IPS-18a (cell line): ENCODE data around the gene BCAS1.

Experiments used
- H3K27ac ChIP-seq: one replicate; pipeline ENCODE4 v1.5.1; 2013; ENCODE audit warnings: low read length
- H3K27me3 ChIP-seq: one replicate; pipeline ENCODE4 v1.6.1; 2013; ENCODE audit warnings: mild to moderate bottlenecking, low read length; ENCODE audit not compliant: control insufficient read depth, insufficient read depth
- H3K36me3 ChIP-seq: one replicate; pipeline ENCODE4 v1.6.1; 2013; ENCODE audit warnings: low read depth, low read length; ENCODE audit not compliant: control insufficient read depth
- H3K4me1 ChIP-seq: one replicate; pipeline ENCODE4 v1.6.1; 2013; ENCODE audit warnings: low read depth, low read length; ENCODE audit not compliant: control insufficient read depth
- H3K4me3 ChIP-seq: one replicate; pipeline ENCODE4 v1.5.1; 2013; ENCODE audit warnings: low read length
- H3K9ac ChIP-seq: one replicate; pipeline ENCODE4 v1.6.1; 2013; ENCODE audit warnings: mild to moderate bottlenecking, low read length, moderate library complexity
- H3K9me3 ChIP-seq: one replicate; pipeline ENCODE4 v1.6.1; 2013; ENCODE audit warnings: low read depth, low read length; ENCODE audit not compliant: control insufficient read depth

The BCAS1 gene

DNA sequence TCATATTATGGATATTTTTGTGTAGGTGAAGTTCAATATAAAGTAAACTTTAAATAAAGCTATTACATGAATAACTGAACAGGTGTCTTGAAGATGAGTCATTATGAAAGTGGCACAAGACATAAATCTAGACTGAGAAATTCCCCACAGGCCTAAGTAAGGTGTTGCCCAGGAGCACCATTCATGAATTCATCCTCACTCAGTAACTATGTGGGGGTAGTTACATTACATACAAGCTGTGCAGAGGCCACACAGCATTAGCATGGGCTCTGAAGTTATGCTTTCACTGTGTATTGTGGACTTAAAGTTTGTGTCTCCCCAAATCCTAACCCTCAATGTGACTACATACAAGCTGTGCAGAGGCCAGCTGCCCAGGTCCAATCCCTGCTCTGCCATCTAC is 65.9 kb downstream of the BCAS1 start:
- no peak overlapping the region for H3K9ac ChIP-seq
- no peak overlapping the region for H3K4me3 ChIP-seq
- no peak overlapping the region for H3K27ac ChIP-seq
- no peaks in the 10 kb centered on the region for H3K9me3 ChIP-seq
- H3K4me1 ChIP-seq, result no peaks in the 10 kb centered on the region
- H3K27me3 ChIP-seq, result no peaks in the 10 kb centered on the region
- no peaks in the 10 kb centered on the region for H3K36me3 ChIP-seq

DNA sequence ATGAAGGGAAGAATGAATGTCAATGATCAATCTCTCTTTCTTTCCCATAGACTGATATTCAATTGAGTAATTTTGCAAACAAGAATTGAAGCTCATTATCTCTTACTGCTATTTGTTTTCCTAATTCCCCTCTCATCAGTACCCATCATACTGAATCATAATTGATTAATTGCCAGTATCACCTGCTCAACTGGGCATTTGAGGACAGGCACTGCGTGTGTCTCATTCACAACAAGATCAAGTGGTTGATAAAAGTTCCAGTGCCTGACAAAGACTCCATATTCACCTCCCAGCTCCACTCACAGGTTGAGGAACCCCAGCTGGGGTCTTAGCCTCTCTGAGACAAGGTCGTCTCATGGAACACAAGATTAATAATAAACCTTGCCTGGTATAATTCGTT is 67.7 kb downstream of the BCAS1 start:
- Histone ChIP-seq H3K27ac (no peak overlapping the region), H3K4me3 (no peak overlapping the region), H3K27me3 (no peaks in the 10 kb centered on the region), H3K9me3 (no peaks in the 10 kb centered on the region), H3K9ac (no peak overlapping the region), H3K36me3 (no peaks in the 10 kb centered on the region), H3K4me1 (no peaks in the 10 kb centered on the region)

DNA sequence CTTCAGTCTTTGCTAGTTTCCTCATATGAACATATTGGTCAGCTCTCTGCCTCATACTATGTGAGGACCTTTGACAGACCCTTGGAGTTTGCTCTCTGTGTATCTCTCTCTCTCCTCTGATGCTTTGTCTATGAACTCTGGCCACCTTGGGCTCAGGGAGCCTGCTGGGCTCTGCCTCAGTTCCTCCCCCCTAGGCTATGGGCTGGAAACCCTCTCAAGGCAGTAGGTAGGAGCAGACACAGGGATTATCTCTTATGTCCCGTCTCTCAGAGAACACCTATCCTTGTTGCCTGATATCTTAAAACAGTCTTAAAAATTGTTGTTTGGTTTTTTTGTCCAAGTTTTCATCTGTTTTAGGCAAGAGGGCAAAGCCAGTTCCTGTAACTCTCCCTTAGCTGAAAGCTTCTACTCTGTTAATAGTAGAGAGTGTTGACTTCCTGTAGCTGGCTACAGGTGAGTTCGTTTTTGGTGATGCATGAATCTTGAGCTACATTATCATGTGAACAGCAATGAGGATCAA is 68.3 kb downstream of the BCAS1 start:
- Histone ChIP-seq H3K27ac (no peak overlapping the region), H3K27me3 (no peaks in the 10 kb centered on the region)

DNA sequence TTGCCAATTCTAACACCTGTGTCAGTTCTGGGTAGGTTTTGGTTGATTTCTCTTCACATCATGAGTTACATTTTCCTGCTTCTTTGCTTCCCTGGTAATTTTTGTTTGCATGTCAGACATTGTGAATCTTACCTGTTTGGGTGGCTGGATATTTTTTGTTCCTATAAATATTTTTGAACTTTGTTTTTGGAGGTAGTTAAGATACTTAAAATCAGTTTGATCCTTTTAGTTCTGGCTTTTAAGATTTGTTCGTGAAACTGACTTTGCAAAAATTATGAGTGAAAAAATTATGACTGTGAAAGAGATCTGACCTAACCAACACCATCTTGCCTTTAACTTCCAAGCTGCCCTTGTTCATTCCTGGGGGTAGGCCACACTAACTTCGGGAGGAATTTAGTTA is 69.5 kb downstream of the BCAS1 start:
- no peaks in the 10 kb centered on the region for H3K36me3 ChIP-seq
- H3K9me3 ChIP-seq, result no peaks in the 10 kb centered on the region
- H3K4me1 ChIP-seq, result no peaks in the 10 kb centered on the region
- no peak overlapping the region for H3K9ac ChIP-seq
- no peak overlapping the region for H3K4me3 ChIP-seq
- H3K27ac ChIP-seq, result no peak overlapping the region
- no peaks in the 10 kb centered on the region for H3K27me3 ChIP-seq

More for the DNA sequence above, 68.3 kb downstream of the BCAS1 start:
- no peaks in the 10 kb centered on the region for H3K4me1 ChIP-seq
- H3K9ac ChIP-seq, result no peak overlapping the region
- no peaks in the 10 kb centered on the region for H3K36me3 ChIP-seq
- no peaks in the 10 kb centered on the region for H3K9me3 ChIP-seq
- no peak overlapping the region for H3K4me3 ChIP-seq

DNA sequence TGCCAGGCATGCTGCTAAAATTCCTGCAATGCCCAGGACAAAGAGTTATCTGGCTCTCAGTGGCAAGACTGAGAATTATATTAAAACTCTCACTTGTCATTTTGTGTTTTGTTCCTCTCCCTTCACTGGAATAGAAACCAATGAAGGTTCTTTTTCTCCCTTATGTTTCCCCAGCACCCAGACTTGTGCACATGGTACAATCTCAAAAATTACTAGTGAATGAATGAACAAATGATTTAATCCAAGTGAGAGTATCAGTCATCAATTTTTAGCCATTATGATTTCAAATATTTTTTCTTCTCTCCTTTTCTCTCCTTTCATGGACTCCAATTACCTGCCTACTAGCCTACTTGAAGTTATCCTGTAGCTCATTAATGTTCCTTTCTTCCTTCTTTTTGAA is 70.1 kb downstream of the BCAS1 start:
- no peak overlapping the region for H3K9ac ChIP-seq
- no peaks in the 10 kb centered on the region for H3K27me3 ChIP-seq
- H3K4me3 ChIP-seq, result no peak overlapping the region
- no peaks in the 10 kb centered on the region for H3K36me3 ChIP-seq
- no peaks in the 10 kb centered on the region for H3K4me1 ChIP-seq
- H3K9me3 ChIP-seq, result no peaks in the 10 kb centered on the region
- H3K27ac ChIP-seq, result no peak overlapping the region

DNA sequence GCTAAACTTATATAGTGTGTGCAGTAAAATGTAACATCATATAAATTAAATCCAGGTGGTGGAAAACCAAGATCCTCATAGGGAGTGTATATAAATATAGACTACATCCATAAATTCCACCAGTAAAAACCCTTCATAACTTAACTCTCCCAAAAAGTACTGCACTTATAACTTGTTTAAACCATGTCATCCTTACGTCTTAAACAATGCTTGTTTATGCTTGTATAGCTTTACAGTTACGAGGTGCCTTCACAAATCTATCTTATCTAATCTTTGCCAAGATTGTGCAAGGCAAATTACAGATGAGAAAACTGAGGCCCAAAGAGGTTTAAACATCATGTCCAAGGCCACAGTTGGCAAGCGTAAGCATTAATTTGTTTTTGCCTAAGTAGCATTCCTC is 71.3 kb downstream of the BCAS1 start:
- H3K36me3 ChIP-seq, result no peaks in the 10 kb centered on the region
- H3K4me3 ChIP-seq, result no peak overlapping the region
- no peak overlapping the region for H3K27ac ChIP-seq
- H3K9ac ChIP-seq, result no peak overlapping the region
- no peaks in the 10 kb centered on the region for H3K27me3 ChIP-seq
- no peaks in the 10 kb centered on the region for H3K4me1 ChIP-seq
- H3K9me3 ChIP-seq, result no peaks in the 10 kb centered on the region

DNA sequence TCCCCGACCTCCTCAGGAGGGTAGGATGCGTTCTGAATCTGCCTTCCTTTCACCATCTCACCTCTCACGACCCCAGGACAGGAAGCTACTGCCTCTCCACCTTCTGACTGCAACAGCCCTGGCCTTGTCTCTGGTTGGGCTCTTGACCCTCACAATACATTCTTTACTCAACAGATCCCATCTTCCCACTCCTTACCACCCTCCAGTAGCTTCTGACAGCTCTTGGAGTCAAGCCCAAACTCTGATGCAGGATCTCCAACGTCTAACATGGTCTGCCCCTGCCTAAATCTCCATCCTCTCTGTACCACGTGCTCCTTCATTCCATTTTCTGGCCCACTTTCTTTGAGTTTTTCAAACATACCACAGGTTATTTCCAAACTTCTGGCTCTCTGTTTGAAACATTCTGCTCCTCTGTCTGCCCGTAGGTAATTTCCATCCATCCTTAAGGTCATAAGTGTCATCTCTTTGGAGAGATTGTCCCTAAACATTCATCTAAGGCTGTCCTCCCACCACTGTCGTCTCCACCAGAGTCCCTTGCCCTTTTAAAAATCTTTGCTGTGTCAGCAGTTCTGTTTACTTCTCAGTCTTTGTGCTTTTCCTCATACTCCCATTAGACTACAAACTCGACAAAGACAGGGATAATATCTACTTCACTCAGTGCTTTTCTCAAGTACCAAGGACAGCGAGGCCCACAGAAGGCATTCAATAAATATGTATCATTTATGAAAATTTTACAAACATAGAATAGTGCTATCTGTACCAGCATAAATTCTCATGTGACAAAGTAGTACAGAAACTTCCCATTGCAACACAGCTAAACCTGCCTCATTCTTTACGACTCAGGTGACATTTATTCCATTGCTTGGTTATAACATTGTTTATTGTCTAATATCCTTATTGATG is 73.6 kb downstream of the BCAS1 start:
- no peak overlapping the region for H3K4me3 ChIP-seq
- H3K27me3 ChIP-seq, result no peaks in the 10 kb centered on the region
- H3K36me3 ChIP-seq, result no peaks in the 10 kb centered on the region
- no peak overlapping the region for H3K9ac ChIP-seq
- no peaks in the 10 kb centered on the region for H3K9me3 ChIP-seq
- no peak overlapping the region for H3K27ac ChIP-seq
- H3K4me1 ChIP-seq, result no peaks in the 10 kb centered on the region

DNA sequence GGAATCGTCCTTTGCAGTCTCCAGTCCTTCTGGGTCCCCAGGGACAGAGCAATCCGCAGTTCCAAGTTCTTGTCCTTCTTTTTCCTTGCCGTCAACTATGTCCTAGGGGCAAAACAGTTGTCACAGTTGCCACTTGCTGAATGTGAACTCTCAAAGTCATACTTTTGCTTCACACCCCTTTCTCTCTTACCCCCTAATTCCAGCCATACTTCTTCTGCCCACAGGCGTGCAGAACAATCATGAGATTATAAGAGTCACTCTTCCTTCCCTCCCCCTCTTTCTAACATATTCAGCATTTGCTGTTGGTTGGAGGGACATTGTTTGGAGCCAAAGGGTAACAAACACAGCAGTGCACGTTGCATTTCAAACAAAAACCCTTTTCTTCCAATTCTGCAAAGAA is 74.4 kb downstream of the BCAS1 start:
- H3K4me3 ChIP-seq, result no peak overlapping the region
- H3K9me3 ChIP-seq, result no peaks in the 10 kb centered on the region
- H3K36me3 ChIP-seq, result no peaks in the 10 kb centered on the region
- no peaks in the 10 kb centered on the region for H3K27me3 ChIP-seq
- H3K9ac ChIP-seq, result no peak overlapping the region
- no peaks in the 10 kb centered on the region for H3K4me1 ChIP-seq
- no peak overlapping the region for H3K27ac ChIP-seq

DNA sequence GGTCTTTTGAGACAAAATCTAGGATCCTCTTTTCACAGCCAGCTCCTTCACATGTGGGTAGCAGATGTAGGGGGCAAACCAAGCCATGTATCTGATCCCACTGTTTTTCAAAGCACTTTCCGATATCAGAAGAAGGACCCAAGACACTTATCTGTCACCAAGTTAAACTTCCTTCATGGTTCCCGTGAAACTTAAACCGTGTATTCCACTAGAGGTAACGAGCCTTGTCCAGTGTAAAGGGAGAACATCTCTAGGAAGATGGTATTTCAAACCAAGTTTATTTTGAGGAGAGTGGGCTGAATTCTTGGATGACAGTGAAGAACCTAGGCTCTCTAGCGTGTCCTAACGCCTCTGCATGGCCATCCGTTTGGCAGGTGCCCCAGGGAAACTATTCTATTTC is 76.3 kb downstream of the BCAS1 start:
- Histone ChIP-seq H3K36me3 (no peaks in the 10 kb centered on the region), H3K4me1 (no peaks in the 10 kb centered on the region), H3K27ac (no peak overlapping the region), H3K9ac (no peak overlapping the region), H3K9me3 (no peaks in the 10 kb centered on the region), H3K4me3 (no peak overlapping the region), H3K27me3 (no peaks in the 10 kb centered on the region)

DNA sequence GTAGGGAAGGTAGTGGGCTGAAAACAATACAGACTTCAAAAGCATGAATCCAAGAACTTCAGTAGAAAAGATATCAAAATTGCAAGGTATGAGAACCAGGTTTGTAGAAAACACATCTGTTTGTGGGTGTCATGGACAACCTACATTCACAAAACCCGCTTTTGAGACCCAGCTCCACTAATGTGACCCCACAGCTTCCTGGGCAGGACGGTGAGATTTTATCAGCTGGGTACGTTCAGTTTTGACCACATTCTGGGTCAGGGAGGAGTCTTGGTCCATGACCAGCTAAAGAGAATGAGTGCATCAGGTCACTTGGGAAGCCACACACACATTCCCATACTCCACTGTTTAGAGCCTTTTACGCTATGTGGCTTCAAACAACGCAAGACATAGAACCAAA is 77.1 kb downstream of the BCAS1 start:
- Histone ChIP-seq H3K4me1 (no peaks in the 10 kb centered on the region), H3K4me3 (no peak overlapping the region), H3K9ac (no peak overlapping the region), H3K9me3 (no peaks in the 10 kb centered on the region), H3K27ac (no peak overlapping the region), H3K27me3 (no peaks in the 10 kb centered on the region), H3K36me3 (no peaks in the 10 kb centered on the region)

DNA sequence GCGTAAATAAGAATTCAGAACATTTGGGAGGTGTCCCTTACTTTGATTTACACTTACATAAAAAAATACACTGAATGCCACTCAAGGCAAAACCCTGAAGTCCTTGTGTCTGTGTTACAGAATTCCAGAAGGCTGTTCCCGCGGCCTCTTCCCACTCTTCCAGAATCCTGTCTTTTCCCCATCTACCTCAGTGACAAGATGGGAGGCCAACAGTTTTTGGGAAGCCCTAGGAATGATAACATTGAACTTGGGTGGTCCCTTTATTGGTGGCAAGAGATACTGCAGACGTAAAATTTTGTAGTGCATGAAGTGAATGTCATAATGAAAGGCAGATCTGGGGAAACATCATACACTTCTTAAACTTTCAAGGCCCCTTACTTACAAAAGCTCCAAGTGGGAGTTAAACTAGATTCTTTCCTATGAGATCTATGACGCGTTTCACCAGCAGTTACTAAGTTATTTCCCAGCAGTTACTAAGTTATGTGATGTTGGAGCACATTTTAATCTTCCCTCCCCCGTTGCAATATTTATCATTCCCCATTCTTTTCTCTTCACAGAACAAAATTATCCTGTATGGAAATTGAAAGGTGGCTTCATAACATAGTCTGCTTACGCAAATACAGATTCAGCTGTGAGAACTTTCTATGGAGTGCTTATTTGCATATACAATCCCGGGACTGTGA is 79.5 kb downstream of the BCAS1 start:
- no peaks in the 10 kb centered on the region for H3K9me3 ChIP-seq
- no peaks in the 10 kb centered on the region for H3K27me3 ChIP-seq
- H3K9ac ChIP-seq, result no peak overlapping the region
- H3K27ac ChIP-seq, result no peak overlapping the region
- H3K4me1 ChIP-seq, result no peaks in the 10 kb centered on the region
- H3K36me3 ChIP-seq, result no peaks in the 10 kb centered on the region
- no peak overlapping the region for H3K4me3 ChIP-seq
